Muscle of leg (tissue), 11 donors: ENCODE results near the gene APOBEC3H. TPM values are rescaled to one million over a fixed set of nuclear protein-coding genes. Genes with fewer than 3 reads are reported as not detected.

Experiments used
- DNase-seq: peaks from one replicate; pipeline ENCODE4 v3.0.0; 2013
- H3K27ac ChIP-seq: one replicate; pipeline ENCODE4 v1.5.1; 2013; ENCODE audit warnings: mild to moderate bottlenecking, low read length, control low read depth
- H3K27me3 ChIP-seq: one replicate; pipeline ENCODE4 v1.6.1; 2013; ENCODE audit warnings: low read length; ENCODE audit not compliant: control insufficient read depth, insufficient read depth
- H3K36me3 ChIP-seq: one replicate; pipeline ENCODE4 v1.6.1; 2013; ENCODE audit warnings: low read length; ENCODE audit not compliant: control insufficient read depth, insufficient read depth
- H3K4me1 ChIP-seq: one replicate; pipeline ENCODE4 v1.6.1; 2013; ENCODE audit warnings: low read length; ENCODE audit not compliant: control insufficient read depth, insufficient read depth
- H3K4me3 ChIP-seq: one replicate; pipeline ENCODE4 v1.5.1; 2013; ENCODE audit warnings: low read length, control low read depth
- H3K9me3 ChIP-seq: replicated peaks from 2 replicates; pipeline ENCODE4 v1.6.1; 2013; ENCODE audit warnings: low read depth, low read length; ENCODE audit not compliant: control insufficient read depth
- WGBS: methylation state at CpG from one replicate; pipeline ENCODE4 v1.1.5; 2013; ENCODE audit warnings: missing lambda C conversion rate; ENCODE audit not compliant: insufficient coverage; 5-methylcytosine and 5-hydroxymethylcytosine counted together
- polyA plus RNA-seq, 8 donors: library from polyadenylated mRNA; unstranded; fragments of 120-200 nt; gene quantifications; one replicate each; pipeline versions ENCODE4 v1.2.1 to v1.2.3, GENCODE V29; 2013; ENCODE audit warnings: inconsistent platforms in 1 of 8, low replicate concordance in 1 of 8; ENCODE audit not compliant: insufficient read length in 8 of 8, insufficient read depth in 1 of 8
- total RNA-seq: library from RNA; stranded (reverse); fragments of 120-200 nt; gene quantifications from one replicate; pipeline ENCODE4 v1.2.4, GENCODE V29; 2013

Gene APOBEC3H
- total and polyA plus RNA-seq, 9 donors: 0.16 TPM; not detected in 8

GRCh38 chr22:39134366-39135091, 37.5 kb downstream of the APOBEC3H start:
- H3K27ac ChIP-seq: no peak overlapping the region
- peaks cover 12% of the 10 kb centered on the region for H3K4me1 ChIP-seq
- peaks cover 8% of the 10 kb centered on the region for H3K36me3 ChIP-seq
- no peak overlapping the region for H3K4me3 ChIP-seq
- H3K27me3 ChIP-seq: no peaks in the 10 kb centered on the region
- no peaks in the 10 kb centered on the region for H3K9me3 ChIP-seq
- 85% methylated on average over 25 of the region's 35 CpGs for WGBS
- DNase-seq: no peak

GRCh38 chr22:39135092-39135896, 38.2 kb downstream of the APOBEC3H start:
- no peak overlapping the region for H3K27ac ChIP-seq
- no peak for DNase-seq
- peaks cover 12% of the 10 kb centered on the region for H3K4me1 ChIP-seq

GRCh38 chr22:39136317-39136716, 39.3 kb downstream of the APOBEC3H start:
- Histone ChIP-seq H3K27me3 (no peaks in the 10 kb centered on the region), H3K36me3 (peaks cover 8% of the 10 kb centered on the region), H3K27ac (no peak overlapping the region), H3K9me3 (no peaks in the 10 kb centered on the region), H3K4me1 (peaks cover 6% of the 10 kb centered on the region), H3K4me3 (no peak overlapping the region)
- 81% methylated on average over 7 of the region's 8 CpGs for WGBS
- no peak for DNase-seq

More at GRCh38 chr22:39135092-39135896, 38.2 kb downstream of the APOBEC3H start:
- 11% methylated on average over 10 of the region's 15 CpGs for WGBS
- Histone ChIP-seq H3K9me3 (no peaks in the 10 kb centered on the region), H3K4me3 (no peak overlapping the region), H3K27me3 (no peaks in the 10 kb centered on the region), H3K36me3 (peaks cover 8% of the 10 kb centered on the region)

DNA sequence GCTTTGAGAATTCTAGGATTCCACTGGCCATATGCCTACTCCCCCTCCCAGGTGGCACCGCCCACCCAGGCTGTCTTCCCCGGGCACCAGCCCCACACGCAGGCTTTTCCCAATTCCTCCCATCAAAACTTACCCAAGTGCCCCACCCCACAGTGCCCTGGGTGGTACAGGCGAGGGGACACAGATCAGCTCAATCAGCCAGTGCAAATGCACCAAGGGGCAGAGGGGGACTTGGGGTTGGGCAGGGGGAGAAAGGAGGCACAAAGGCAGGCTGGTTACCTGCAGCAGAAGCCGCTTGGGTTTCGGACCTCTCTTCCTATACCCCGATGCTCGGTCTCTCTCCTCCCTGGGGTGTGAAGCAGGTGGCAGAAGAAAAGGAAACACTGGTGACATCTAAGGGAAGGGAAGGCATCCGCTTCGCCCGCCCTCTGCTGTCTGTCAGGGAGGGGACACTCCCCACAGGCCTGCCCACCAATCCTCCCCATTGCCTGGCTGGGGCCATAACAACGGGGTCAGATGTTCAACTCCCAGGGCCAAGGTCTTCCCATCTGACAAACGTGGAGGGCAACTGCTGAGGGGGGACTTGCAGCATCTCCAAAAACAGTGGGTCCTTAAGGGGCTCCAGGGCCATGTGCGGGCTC, 41.4 kb downstream of the APOBEC3H start:
- 80% methylated on average over 1 of the region's 14 CpGs for WGBS
- Histone ChIP-seq H3K27ac (no peak overlapping the region), H3K4me1 (peaks cover 3% of the 10 kb centered on the region), H3K4me3 (no peak overlapping the region), H3K36me3 (no peaks in the 10 kb centered on the region), H3K27me3 (no peaks in the 10 kb centered on the region), H3K9me3 (no peaks in the 10 kb centered on the region)
- no peak for DNase-seq

DNA sequence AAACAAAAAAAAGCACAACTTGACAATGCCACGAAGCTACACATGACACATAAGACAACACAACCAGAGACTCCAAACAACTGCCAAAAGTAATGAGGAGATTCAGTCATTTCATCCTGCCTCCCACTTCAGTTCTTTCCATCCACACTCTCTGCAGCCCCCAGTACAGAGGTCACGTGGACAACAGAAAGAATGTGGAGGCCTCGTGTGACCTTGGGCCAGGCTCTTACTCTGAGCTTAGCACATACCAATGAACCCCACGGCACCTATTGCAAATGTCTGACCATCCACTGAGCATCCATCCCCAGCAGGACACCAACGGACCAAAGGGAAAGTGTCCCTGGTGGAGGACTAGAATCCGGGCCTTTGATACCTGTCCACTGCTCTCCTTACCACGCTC, 42.9 kb downstream of the APOBEC3H start:
- no peaks in the 10 kb centered on the region for H3K36me3 ChIP-seq
- 63% methylated on average over 3 of the region's 7 CpGs for WGBS
- H3K27ac ChIP-seq: no peak overlapping the region
- DNase-seq: no peak
- peaks cover 12% of the 10 kb centered on the region for H3K4me1 ChIP-seq
- no peak overlapping the region for H3K4me3 ChIP-seq
- no peaks in the 10 kb centered on the region for H3K27me3 ChIP-seq
- H3K9me3 ChIP-seq: no peaks in the 10 kb centered on the region

- H3K9me3 ChIP-seq: no peaks in the 10 kb centered on the region
- H3K27me3 ChIP-seq: no peaks in the 10 kb centered on the region
- no peak overlapping the region for H3K4me3 ChIP-seq
- H3K27ac ChIP-seq: no peak overlapping the region
- no peak for DNase-seq
- 88% methylated on average over 7 of the region's 14 CpGs for WGBS
- no peaks in the 10 kb centered on the region for H3K36me3 ChIP-seq
- peaks cover 19% of the 10 kb centered on the region for H3K4me1 ChIP-seq
These were observed 45.1 kb downstream of the APOBEC3H start for GRCh38 chr22:39142088-39142680.

GRCh38 chr22:39144101-39144767, 47.2 kb downstream of the APOBEC3H start:
- Histone ChIP-seq H3K4me3 (peak overlapping the region; percentile 92), H3K9me3 (no peaks in the 10 kb centered on the region), H3K4me1 (peaks cover 19% of the 10 kb centered on the region), H3K36me3 (peaks cover 4% of the 10 kb centered on the region), H3K27me3 (no peaks in the 10 kb centered on the region), H3K27ac (peak overlapping the region; percentile 14)
- peak; percentile 65 for DNase-seq
- 13% methylated on average over 15 of the region's 22 CpGs for WGBS

GRCh38 chr22:39146256-39147101, 49.4 kb downstream of the APOBEC3H start:
- Histone ChIP-seq H3K27me3 (no peaks in the 10 kb centered on the region), H3K36me3 (peaks cover 5% of the 10 kb centered on the region), H3K27ac (peak overlapping the region; percentile 85), H3K9me3 (no peaks in the 10 kb centered on the region), H3K4me3 (peak overlapping the region; percentile 56), H3K4me1 (peaks cover 19% of the 10 kb centered on the region)
- WGBS: 77% methylated on average over 3 of the region's 6 CpGs
- no peak for DNase-seq
